DMS53 treated with DMSO at 0.1 percent for 48 hours (cell line): ENCODE results near the gene MAML3.

ENCODE experiments used
- DNase-seq: peaks from one replicate; lab custom pipeline; 2025; ENCODE audit not compliant: unreplicated experiment; lab: John Stamatoyannopoulos, UW

Gene MAML3

DNA sequence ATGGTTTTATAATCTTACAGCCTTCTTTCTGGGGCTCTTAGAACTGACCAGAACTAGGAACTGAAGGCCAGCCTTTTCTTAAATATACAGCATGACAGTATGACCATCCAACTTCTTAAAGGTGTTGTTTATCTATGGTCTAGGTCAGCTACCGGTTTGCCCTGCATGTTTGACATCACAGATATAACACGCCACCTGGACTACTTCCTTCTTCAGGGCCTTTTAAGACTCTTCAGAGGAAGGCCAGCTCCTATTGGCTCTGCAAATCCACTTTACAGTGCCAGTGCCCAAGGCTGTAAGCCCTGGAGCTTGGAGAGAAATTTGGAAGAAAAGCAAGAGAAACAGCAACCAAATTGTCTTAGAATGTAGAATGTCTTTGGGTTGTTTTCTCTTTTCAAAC is 302.9 kb downstream of the MAML3 start:
- DNase-seq, result peak; percentile 40

DNA sequence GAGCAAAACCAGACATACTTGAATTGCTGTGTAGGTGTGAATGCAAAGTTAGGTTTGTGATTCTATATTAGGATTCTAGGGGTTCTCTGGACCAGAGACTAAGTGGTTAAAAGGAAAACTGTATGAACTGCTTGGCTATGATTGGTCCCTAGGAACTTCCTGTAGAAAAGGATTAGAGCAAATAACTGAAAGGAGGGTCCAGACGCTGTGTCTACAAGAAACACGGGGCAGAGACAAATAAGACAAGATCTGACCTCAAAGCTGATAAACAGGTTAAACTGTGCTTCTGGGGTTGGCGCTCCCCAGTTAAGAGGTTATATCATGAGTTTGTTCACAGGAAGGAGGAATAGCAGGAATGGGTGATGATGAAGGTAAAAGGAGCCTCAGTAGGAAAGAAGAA is 304.8 kb downstream of the MAML3 start:
- DNase-seq, result peak; percentile 60

GRCh38 chr4:139848028-139848427 is 306.0 kb downstream of the MAML3 start:
- DNase-seq, result no peak

- DNase-seq, result no peak
Observed at GRCh38 chr4:139847602-139848001, 306.4 kb downstream of the MAML3 start.

GRCh38 chr4:139846766-139847165 is 307.2 kb downstream of the MAML3 start:
- DNase-seq, result no peak

DNA sequence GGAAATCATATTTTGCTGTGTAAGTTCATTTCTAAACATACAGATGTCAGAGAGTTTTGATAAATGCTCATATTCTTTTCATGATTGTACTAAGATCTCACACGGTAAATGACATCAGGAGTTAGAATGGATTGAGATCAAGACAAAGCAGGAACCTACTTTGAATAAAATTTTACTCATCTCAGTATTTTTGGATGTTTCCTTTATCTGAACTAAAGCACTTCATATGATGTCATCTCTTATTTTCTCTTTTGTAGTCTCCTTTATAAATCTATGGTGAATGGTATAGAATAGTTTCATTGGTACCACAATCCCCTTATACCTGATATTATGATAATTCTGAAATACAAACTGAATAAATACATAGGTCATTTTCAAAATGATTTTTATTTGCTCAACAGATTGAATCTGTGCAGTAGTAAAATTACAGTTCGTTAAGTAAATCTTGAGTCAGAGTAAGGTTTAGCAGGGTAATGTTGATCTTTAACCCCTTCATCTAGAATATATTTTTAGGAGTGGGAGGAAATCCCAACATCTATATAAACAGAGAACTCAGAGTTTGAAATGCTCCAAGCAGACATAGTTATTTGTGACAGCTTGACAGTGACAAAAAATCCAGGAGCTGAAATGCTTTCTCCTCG is 308.4 kb downstream of the MAML3 start:
- no peak for DNase-seq

DNA sequence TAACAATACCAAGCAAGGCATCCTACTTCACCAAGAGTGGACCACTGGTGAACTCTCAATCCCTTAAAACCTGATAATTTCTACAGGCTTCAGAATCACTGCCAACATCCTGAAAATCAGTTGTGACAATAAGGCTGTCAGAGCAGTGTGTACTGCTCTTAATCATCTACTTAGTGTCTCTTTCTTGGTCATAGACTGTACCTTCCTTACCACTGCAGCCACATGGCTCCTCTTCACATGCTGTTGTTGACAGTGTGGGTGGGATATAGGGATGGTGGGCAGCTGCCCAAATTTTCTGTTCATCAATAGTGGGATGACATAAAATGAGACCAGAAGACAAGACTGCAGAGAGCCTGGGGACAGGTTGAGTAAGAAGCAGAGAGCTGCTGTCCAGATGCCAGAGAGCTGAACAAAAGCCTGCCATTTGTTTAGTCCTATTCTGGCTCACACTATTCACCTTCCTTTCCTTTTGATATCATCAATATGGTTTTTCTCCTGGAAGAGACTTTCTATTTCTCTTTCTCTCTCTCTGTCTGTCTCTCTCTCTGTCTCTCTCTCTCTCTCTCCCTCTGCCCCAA is 309.4 kb downstream of the MAML3 start:
- no peak for DNase-seq

DNA sequence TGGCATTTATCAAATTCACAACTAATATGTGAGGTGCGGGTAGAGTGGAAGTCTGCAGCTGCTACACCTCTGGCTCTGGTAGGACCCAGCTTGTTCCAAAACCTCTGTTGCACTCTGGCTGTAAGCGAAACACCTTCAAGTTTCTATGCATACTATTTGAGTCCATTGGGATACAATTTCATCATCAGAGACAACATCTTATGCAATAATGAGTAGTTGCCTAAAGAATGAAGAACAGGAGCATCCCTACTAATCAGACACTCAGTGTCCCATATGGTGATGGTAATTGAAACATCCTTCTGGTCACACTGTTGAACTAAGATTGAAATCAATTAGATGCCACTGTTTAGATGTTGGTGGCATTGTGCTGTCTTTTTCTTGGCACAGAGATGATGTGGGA is 309.9 kb downstream of the MAML3 start:
- DNase-seq, result no peak

DNA sequence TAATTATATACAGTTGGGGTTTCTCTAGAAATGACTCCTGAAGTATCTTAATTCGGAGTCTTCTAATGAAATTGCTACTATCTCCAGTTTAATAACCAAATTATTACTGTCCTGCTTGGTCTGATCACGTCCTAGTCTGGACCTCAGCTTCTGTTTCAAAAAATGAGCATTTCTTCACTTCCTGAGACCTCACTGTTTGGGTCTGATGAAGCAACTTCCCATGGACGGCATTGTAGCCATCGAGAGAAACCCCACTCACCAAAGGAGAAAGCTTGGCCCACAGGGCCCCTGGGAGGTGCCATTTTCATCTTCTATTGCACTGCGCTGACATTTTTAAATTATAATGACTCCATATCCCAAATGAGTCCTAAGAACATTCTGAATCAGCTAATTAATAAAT is 310.3 kb downstream of the MAML3 start:
- no peak for DNase-seq

DNA sequence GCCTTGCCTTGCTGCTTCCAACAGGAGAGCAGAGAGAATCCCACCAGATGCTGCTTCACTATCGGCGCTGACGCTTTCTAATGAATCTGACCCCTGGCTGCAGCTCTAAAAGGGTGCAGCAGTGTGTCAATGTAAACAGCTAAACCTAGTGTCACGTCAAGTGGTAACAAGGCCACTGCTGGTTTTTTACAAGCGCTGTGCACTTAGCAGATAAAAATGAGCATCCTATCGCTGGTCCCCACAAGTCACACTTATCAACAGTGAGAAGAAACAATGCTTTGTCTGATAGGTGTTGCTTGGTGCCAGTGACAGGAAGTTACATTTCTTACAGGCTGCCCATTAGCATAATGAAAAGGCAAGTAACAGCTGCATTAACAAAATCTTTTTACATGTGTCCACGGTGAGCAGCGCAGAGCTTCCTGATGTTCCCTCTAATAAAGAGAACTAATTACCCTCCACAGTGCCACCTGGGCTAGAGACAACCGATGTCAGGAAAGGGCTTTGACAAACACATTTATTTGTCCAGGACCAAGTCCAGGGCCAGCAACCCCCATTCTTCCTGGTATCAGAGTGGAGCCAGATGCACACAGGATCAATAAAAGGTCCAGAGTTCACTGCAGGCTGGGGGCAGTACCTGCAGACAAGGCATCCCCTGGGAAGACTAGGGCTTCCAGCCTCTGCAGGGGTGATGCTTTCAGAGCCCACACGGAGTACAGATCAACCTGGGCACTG is 312.4 kb downstream of the MAML3 start:
- peak; percentile 41 for DNase-seq

DNA sequence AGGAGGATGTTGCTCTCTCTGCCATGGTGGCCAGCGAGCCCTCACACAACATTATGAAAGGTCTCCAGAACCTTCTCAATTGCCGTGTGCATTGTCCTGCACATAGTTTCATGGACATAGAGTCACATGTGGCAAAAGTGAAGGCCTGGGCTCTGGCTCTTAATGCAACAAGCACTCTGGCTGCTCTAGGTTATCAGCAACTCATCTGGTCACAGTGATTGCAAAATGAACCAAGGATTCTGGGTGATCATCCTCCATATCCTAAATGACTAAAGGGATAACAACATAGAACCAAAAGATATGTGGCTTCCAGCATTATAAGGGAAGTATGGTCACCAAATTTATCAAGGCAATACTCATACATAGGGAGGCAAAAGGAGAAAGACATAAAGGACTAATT is 313.2 kb downstream of the MAML3 start:
- no peak for DNase-seq

- DNase-seq, result no peak
Observed at GRCh38 chr4:139839403-139840031, 314.5 kb downstream of the MAML3 start.

DNA sequence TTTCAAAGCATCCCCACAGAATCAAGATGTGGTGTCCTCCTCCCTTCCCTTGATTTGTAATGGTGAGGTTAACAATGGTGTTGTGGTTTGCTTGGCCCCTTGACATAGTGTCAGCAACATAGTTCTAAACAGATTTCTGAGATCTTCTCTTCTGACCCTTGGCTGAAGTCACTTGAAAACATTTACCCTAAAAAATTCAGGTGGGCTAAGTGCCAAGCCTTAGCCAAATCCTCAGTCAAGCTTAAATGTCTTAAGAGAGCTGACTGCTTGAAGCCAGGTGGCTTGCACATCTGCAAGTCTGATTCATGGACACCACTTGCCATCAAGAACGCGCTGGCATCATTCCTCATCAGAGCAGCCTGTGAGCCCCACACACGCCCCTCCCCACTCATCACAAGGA is 315.2 kb downstream of the MAML3 start:
- DNase-seq, result no peak

DNA sequence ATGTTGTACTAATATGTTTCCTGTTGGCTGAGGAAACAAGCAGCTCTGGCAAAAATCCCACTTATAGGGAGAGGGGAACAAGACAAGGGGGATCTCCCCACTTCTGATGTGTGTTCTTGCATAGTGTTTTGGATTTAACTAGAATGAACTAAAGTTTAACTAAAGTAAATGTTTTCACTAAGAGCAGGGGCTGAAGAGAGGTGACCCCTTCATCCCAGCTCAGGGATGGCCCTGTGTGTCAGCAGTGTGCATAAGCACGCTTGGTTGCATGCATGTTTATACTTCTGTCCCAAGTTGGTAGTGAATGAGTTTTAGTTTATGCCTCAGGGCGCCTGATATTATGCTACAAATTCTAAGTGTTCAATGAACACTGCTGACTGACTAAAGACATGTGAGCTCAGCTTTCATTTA is 319.0 kb downstream of the MAML3 start:
- no peak for DNase-seq

DNA sequence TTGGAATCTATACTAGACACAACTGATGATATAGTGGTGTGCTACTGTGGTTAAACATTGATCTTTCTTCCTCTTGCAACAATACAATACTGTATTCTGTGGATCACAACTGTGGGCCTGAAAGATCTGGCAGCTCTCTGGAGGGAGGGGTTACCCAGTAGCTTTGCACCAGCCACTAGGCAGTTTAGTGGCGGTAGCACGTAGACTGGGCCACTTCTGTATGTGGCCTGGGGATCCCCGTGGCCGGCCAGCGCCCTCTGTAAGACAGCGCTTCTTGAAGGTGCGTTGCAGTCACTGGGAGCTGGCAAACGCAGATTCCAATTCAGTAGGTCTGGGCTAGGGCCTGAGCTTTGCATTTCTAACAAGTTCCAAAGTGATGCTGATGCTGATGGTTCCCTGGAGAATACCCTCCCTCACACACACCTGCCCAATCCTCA is 319.7 kb downstream of the MAML3 start:
- no peak for DNase-seq

DNA sequence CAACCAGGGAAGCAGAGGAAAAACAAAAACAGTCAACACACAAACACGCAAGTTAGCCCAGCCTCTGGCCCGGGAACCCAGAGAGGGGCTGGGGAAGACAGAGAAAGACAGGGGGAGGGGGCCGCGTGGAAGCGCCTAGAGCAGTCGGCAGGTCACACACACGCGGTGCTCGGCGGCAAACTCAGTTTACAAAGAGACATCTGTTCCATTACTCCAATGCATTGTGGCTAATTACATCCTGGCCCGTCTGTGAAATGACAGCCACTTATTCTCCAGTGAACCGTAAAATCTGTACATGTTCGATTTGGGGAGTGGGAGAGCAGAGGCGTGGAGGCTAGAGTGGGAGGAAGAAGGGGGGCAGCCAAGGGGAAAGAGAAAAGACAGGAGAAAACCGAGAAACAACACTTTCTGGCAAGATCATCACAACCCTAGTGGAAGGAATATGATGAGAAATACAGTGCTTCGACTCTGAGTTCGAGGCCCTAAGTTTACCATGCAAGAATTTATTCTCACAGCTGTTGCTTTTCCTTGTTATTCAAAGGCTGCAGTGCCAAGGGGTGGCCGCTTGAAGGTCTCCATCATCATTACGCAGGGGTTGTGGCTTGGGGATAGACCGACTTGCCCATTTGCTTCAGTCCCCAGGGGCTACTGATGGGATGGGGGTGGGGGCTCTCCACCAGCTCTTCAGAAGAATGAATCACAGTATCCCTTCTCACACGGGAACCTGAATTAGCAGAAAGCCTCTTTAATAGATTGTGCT is 320.7 kb downstream of the MAML3 start:
- no peak for DNase-seq

GRCh38 chr4:139828966-139829664 is 324.9 kb downstream of the MAML3 start:
- DNase-seq, result no peak

- no peak for DNase-seq
Observed at GRCh38 chr4:139826426-139826825, 327.6 kb downstream of the MAML3 start.

DNA sequence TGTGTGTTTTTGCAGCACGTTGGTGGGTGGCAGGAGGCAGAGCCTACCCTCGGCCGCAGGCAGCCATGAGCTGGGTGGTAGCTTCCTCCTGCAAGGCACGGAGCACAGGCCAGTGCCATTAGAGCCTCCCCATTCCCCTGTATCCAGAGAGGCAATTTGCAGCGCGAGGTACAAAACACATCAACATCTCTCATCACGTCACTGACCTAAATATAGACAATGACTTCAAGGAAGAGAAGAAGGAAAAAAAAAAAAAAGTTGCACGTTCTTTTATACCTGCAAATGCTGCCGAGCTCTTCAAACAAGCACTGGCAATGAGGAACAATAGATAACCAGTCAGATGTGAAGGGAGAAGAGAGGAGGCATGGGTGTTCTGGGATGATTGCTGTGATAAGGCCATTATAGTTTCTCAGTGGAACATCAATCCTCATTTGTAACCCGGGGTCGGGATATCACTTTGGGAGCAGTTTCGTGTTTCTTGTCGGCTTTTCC is 328.4 kb downstream of the MAML3 start:
- DNase-seq, result no peak

DNA sequence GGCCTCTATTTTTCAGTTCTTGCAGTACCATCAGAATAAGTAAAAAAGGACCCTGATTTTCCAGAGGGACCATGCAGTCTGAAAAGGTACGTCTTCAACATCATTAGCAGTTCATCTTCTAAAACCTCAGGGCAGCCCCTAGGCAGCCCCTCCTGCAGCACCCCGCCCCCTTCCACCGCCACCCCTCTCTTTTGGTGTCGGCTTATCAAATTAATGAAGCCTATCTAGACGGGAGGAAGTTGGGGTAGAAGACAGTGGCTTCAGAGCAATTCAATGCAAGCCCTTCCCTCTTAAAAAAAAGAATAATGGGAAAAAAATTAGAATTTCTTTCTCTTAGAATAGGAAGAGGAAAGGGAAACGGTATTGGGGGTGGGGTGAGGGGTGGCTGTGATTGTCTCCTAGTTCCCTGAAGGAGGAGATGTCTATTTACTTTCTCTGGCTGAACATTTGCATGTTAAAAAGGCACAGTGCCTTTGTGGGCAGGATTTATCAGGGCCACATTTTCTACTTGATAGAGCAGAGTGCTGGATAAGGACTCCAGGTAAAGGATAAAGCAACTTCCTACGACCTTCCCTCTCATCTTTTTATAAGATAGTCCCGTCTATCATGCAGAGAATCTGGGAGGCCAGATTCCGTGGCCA is 329.0 kb downstream of the MAML3 start:
- no peak for DNase-seq
